HUES6 (cell line): ENCODE measurements around the gene NOXA1.
A peak's percentile ranks its signal among the peaks of the same experiment; 100 is the strongest.
"Not testable (repeated sequence)": the region's sequence is repeated elsewhere in the genome, so short reads cannot be mapped to it uniquely, and the experiment has no call there.

Experiments
- H3K27ac ChIP-seq: 2 replicates; pipeline ENCODE4 v1.7.0; 2013; ENCODE audit warnings: low read depth, mild to moderate bottlenecking, low read length, inconsistent platforms
- H3K27me3 ChIP-seq: 2 replicates; pipeline ENCODE4 v1.6.1; 2013; ENCODE audit warnings: low read length; ENCODE audit not compliant: control insufficient read depth, insufficient read depth
- H3K36me3 ChIP-seq: 2 replicates; pipeline ENCODE4 v1.6.1; 2013; ENCODE audit warnings: low read length; ENCODE audit not compliant: control insufficient read depth, insufficient read depth
- H3K4me1 ChIP-seq: 2 replicates; pipeline ENCODE4 v1.6.1; 2013; ENCODE audit warnings: low read length; ENCODE audit not compliant: control insufficient read depth, insufficient read depth
- H3K4me3 ChIP-seq: 2 replicates; pipeline ENCODE4 v1.5.1; 2013; ENCODE audit warnings: low read depth, low read length
- H3K9ac ChIP-seq: one replicate; pipeline ENCODE4 v1.6.1; 2013; ENCODE audit warnings: mild to moderate bottlenecking, low read length
- H3K9me3 ChIP-seq: 2 replicates; pipeline ENCODE4 v1.6.1; 2013; ENCODE audit warnings: low read depth, low read length; ENCODE audit not compliant: control insufficient read depth, insufficient read depth

NOXA1 gene

GRCh38 chr9:137446851-137447471, 23.8 kb downstream of the NOXA1 start:
- peaks cover 16% of the 10 kb centered on the region for H3K36me3 ChIP-seq
- H3K4me1 ChIP-seq, result no peaks in the 10 kb centered on the region
- no peak overlapping the region for H3K4me3 ChIP-seq
- peaks cover 5% of the 10 kb centered on the region for H3K27me3 ChIP-seq
- no peak overlapping the region for H3K27ac ChIP-seq
- H3K9me3 ChIP-seq, result no peaks in the 10 kb centered on the region
- no peak overlapping the region for H3K9ac ChIP-seq

- Histone ChIP-seq H3K4me3 (no peak overlapping the region), H3K9me3 (no peaks in the 10 kb centered on the region), H3K36me3 (peaks cover 22% of the 10 kb centered on the region), H3K27me3 (no peaks in the 10 kb centered on the region; the same call in 1 of the 2 replicates), H3K27ac (no peak overlapping the region), H3K4me1 (peaks cover 2% of the 10 kb centered on the region; the same call in 1 of the 2 replicates), H3K9ac (no peak overlapping the region)
Observed at GRCh38 chr9:137447722-137448601, 24.8 kb downstream of the NOXA1 start.

- Histone ChIP-seq H3K9ac (no peak overlapping the region), H3K27me3 (no peaks in the 10 kb centered on the region), H3K27ac (no peak overlapping the region), H3K4me1 (peaks cover 5% of the 10 kb centered on the region; the same call in 1 of the 2 replicates), H3K9me3 (no peaks in the 10 kb centered on the region), H3K4me3 (no peak overlapping the region), H3K36me3 (peaks cover 25% of the 10 kb centered on the region)
Observed at GRCh38 chr9:137448602-137448962, 25.4 kb downstream of the NOXA1 start.

- H3K4me1 ChIP-seq, result peaks cover 6% of the 10 kb centered on the region; the same call in 1 of the 2 replicates
Observed at GRCh38 chr9:137449081-137449844, 26.1 kb downstream of the NOXA1 start.

GRCh38 chr9:137449931-137450538, 26.8 kb downstream of the NOXA1 start:
- no peak overlapping the region for H3K9ac ChIP-seq
- H3K36me3 ChIP-seq, result peaks cover 25% of the 10 kb centered on the region
- no peak overlapping the region for H3K4me3 ChIP-seq
- peaks cover 13% of the 10 kb centered on the region for H3K4me1 ChIP-seq
- H3K9me3 ChIP-seq, result no peaks in the 10 kb centered on the region
- no peak overlapping the region for H3K27ac ChIP-seq
- no peaks in the 10 kb centered on the region for H3K27me3 ChIP-seq

More at GRCh38 chr9:137449081-137449844, 26.1 kb downstream of the NOXA1 start:
- H3K36me3 ChIP-seq, result peaks cover 25% of the 10 kb centered on the region
- no peaks in the 10 kb centered on the region for H3K27me3 ChIP-seq
- H3K9ac ChIP-seq, result no peak overlapping the region
- H3K9me3 ChIP-seq, result no peaks in the 10 kb centered on the region
- no peak overlapping the region for H3K4me3 ChIP-seq
- no peak overlapping the region for H3K27ac ChIP-seq

GRCh38 chr9:137450539-137451222, 27.5 kb downstream of the NOXA1 start:
- Histone ChIP-seq H3K36me3 (peaks cover 29% of the 10 kb centered on the region), H3K4me1 (peaks cover 18% of the 10 kb centered on the region)
- not testable (repeated sequence) for H3K27me3 ChIP-seq, H3K4me3 ChIP-seq, H3K27ac ChIP-seq, H3K9me3 ChIP-seq, H3K9ac ChIP-seq

GRCh38 chr9:137451264-137452005, 28.2 kb downstream of the NOXA1 start:
- not testable (repeated sequence) for H3K4me3 ChIP-seq, H3K27ac ChIP-seq, H3K9ac ChIP-seq, H3K27me3 ChIP-seq, H3K9me3 ChIP-seq
- peaks cover 36% of the 10 kb centered on the region for H3K36me3 ChIP-seq
- H3K4me1 ChIP-seq, result peaks cover 18% of the 10 kb centered on the region

- H3K27ac ChIP-seq, result no peak overlapping the region
- H3K4me1 ChIP-seq, result peaks cover 18% of the 10 kb centered on the region
- no peak overlapping the region for H3K9ac ChIP-seq
- H3K9me3 ChIP-seq, result no peaks in the 10 kb centered on the region
- no peaks in the 10 kb centered on the region for H3K27me3 ChIP-seq
- H3K4me3 ChIP-seq, result no peak overlapping the region
- H3K36me3 ChIP-seq, result peaks cover 43% of the 10 kb centered on the region
Observed at GRCh38 chr9:137452006-137452760, 29.0 kb downstream of the NOXA1 start.

- Histone ChIP-seq H3K27me3 (no peaks in the 10 kb centered on the region), H3K9me3 (no peaks in the 10 kb centered on the region), H3K4me3 (peak overlapping the region; percentile 51), H3K36me3 (peaks cover 47% of the 10 kb centered on the region), H3K27ac (no peak overlapping the region), H3K4me1 (peaks cover 21% of the 10 kb centered on the region), H3K9ac (no peak overlapping the region)
Observed at GRCh38 chr9:137452761-137453642, 29.8 kb downstream of the NOXA1 start.
